GM21515 (cell line): ENCODE measurements around the gene RIN1.
"Not testable (repeated sequence)": the region's sequence is repeated elsewhere in the genome, so short reads cannot be mapped to it uniquely, and the experiment has no call there.

Source experiments
- ATAC-seq: cut with Tn5 transposase; IDR thresholded peaks from one replicate; pipeline ENCODE4 v1.9.1; 2021; ENCODE audit not compliant: unreplicated experiment

RIN1 gene

DNA sequence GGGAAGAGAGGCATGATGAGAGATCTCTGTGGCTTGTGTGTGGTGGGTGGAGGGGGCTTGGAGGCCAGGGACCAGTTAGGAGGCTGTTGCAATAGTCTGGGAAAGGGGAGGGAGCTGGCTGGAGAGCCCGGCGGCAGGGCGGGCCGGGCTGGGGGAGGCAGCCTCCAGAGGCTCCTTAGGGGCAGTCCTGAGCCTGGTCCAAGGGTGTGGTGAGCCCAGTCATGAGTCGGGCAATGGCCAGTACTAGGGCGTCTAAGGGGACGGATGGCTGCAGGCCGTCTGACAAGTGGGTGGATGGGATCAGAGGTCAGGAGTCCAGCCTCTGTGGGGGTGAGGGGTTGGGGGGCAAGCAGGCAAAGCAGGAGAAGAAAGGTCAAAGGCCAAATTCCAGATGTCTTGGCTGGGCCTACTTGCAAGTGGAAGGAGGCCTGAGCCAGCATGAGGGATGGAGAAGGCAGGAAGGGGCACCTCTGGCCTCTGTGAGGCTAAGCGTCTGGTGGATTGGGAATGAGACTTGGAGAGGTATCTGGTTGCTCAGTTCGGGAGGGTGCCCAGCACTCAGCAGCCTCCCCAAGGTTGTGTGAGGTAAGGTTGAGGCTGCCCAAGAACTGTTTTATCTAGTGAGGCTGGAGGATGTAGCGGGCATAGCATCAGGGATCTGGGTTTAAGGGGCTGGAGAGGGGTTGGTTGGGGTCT is 13.4 kb downstream of the RIN1 start:
- ATAC-seq, result no peak

DNA sequence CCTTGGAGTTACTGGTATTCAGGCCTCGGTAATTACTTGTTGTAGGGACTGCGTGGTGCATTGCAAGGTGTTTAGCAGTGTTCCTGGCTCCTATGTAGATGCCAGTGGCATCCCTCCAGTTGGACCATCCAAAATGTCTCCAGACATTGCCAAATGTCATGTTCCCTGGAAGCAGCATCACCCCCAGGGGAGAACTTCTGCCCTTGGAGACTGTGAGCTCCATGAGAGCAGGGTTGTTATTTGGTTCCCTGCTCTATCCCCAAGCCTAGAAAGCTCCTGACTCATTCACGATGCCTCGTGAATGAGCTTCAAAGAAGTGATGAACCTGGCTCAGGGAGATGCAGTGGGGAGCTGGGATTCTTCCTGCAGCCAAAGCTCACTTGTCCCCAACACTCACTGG is 14.6 kb downstream of the RIN1 start:
- no peak for ATAC-seq

DNA sequence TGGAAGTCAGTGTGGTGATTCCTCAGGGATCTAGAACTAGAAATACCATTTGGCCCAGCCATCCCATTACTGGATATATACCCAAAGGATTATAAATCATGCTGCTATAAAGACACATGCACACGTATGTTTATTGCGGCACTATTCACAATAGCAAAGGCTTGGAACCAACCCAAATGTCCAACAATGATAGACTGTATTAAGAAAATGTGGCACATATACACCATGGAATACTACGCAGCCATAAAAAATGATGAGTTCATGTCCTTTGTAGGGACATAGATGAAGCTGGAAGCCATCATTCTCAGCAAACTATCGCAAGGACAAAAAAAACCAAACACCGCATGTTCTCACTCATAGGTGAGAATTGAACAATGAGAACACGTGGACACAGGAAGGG is 15.5 kb downstream of the RIN1 start:
- not testable (repeated sequence) for ATAC-seq

DNA sequence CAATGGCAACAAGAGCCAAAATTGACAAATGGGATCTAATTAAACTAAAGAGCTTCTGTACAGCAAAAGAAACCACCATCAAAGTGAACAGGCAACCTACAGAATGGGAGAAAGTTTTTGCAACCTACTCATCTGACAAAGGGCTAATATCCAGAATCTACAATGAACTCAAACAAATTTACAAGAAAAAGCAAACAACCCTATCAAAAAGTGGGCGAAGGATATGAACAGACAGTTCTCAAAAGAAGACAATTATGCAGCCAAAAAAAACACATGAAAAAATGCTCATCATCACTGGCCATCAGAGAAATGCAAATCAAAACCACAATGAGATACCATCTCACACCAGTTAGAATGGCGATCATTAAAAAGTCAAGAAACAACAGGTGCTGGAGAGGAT is 15.9 kb downstream of the RIN1 start:
- not testable (repeated sequence) for ATAC-seq

DNA sequence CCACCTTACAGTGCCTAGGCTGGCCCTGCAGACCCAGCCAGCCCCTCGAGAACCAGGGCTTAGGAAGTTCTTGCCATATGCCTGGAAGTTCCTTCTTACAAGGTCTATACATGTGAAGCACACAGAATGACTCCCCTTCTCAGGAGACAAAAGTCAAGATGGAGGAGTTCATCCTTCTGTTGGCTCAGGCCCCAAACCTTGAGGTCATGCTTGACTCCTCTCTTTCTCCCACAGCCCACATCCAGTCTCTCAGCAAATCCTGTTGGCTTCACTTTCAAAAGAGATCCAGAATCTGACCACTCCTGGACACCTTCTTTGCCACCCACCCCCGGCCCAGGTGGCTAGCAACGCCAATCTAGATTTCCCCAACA is 17.6 kb downstream of the RIN1 start:
- no peak for ATAC-seq

DNA sequence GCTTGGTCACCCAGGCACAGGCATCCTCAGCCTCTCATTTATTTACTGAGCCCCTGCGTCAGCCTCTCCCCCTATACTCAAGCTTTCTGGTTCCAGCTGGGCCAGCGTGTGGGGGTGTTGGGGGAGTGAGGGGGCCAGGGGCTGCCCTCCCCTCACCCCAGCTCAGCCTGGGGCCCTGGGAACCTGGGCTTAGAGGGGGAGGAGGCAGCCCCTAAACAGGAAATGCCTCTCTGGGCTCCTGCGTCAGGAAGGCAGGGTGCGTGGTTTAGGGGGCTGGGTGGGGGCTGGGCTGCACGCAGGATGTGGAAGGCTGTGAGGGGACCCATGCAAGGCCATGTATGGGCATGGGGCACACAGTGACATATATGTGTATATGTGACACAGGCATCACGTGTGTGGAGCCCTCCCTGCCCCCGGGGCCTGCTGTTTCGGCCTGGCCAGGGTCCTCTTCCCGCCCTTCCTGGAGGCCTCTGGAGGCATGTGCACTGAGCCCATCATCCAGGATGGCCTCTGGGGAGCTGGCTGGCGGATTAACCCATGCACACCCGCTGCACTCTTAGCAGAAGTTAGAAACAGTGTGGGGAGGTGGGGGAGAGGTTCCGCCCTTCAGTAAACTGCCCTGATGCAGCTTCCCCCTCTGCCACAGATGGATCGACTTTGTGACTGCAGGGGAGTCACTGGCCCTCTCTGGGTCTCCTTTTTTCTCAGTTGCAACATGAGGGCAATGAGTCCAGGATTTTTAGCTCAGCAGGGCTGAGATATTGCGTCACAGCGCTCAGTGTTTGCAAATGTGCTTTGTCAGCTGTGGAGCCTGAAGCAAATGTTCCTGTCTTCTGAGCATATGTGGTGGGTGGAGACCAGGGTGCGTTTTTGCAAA is 18.3 kb downstream of the RIN1 start:
- no peak for ATAC-seq

DNA sequence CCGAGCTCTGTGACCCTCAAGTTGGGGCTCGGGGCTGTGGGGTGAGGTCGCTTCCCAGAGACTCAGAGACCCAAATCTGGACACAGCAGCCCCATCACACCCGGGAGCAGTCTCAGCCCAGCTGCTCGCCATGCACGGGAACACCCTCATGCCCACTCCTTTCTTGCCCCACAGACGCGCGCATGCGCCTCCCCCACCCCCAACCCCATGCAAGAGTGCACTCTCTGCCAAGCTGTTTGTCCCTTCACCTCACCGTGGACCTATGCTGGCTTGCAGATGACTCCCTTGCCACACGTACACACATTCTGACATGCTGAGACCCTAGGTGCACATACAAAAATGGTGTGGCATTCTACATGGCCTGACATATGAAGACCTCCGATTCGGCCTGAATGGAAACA is 18.9 kb downstream of the RIN1 start:
- ATAC-seq, result no peak

DNA sequence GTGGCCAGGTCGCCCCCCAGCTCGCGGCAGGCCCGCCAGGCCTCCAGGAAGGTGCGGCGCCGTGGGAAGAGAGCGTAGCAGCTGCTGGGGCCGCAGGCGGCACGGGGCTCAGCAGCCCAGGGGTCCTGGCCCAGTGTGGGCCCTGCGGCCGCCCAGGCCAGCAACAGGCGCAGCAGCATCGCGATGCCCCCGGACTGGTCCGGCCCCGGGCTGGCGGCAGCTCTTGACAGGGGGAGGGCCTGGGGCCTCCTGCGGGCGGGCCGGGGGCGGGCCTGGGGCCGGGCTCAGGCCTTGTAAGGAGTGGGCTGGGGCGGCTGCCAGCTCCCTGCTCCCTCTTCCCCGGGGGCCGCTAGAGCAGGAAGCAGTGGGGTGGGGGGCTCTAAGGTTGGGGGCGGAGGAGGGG is 19.4 kb downstream of the RIN1 start, which contains the start of gene CD248:
Gene CD248 (minus strand): TSS at position 196 of the 403 bp plus-strand sequence. CDS start 17 bp downstream, at position 179.
- no peak for ATAC-seq

DNA sequence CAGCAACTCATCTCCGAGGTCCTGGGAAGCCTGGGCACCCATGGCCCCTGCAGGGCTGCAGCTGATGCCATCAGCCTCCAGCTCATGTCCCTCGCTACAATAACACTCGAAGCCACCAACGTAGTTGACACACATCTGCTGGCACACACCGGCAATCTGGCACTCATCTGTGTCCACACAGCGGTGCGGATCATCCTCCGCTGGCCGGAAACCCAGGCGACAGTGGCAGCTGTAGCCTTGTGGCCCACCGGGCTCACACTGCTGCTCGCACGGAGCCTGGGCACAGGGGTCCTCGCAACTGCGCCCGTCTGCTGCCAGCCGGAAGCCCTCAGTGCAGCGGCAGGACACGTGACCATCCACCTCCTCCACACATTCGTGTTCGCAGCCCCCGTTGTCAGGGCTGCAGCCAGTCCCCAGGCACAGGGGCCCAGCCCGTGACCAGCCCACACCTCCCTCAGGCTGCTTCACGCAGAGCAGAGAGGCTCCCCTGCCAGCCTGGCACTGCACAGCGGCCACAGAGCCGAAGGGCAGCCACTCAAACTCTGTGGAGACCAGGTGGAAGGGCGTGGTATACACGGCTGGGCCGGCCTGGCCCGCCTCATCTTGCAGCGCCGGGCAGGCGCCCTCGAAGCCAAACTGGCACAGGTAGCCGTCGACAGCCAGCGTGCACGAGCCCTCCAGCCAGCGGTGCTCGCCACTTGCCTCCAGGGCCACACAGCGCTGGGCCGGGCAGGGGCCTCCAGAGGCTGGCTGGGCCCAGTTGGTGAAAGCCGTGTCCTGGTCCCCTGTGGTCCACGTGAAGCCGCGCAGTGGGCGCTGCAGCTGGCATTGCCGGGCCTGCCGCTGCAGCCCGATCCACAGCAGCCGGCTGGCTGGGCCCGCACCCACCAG is 20.1 kb downstream of the RIN1 start:
- no peak for ATAC-seq

DNA sequence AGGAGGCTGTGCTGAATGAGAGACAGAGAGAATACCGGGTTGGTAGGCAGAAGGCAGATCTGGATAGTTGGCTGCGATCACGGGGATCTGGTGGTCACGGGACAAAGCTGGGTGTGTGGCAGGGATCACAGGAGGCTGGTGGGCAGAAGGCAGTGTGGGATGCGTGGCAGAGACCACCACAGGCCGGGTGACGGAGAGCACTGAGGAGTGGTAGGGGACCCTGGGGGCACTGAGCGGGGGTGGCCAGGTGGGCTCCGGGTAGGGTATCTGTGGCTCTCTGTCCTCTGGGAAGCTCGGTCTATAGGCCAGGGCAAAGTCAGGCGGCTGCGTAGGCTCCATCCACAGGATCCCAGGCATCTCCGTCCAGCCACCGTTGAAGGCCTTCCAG is 20.7 kb downstream of the RIN1 start:
- ATAC-seq, result no peak

DNA sequence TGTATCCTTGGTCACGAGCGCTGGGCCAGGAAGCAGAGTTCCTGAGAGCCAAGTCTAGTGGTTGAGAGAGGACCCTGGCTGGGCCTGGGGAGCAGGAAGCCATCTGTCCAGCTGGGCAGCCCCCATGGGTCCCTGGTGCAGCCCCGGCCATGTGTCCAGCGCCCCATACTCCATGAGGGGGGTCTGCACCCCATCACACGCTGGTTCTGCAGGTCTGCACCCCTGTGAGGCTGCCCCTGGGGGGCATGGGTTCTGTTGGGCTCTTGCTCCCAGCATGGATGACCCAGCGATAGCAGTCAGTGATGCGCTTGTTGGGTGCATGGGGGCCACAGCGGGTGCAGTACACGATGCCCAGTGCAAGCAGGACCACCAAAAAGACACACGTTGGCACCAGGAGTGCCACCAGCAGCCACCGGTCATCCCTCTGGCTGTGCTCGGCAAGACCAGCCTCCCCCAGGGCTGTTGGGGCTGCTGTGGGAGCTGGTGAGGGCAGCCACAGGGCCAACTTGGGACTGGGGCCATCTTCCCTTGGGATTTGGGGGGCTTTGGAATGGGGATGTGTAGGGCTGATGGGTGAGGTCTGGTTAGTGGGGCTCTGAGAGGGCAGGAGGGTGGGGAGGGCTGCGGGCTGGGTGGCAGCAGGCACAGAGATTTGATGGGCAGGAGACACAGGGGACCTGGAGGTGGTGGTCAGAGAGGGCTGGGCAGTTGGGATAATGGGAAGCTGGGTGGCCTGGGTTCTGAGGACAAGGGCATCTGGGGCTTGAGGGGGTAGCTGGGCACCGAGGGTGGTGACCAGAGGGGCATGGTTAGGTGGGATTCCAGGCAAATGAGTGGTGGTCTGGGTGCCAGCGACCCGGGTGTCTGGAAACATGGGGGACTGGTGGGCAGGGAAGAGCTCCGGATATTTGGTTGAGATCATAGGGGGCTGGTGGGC is 21.4 kb downstream of the RIN1 start:
- no peak for ATAC-seq

DNA sequence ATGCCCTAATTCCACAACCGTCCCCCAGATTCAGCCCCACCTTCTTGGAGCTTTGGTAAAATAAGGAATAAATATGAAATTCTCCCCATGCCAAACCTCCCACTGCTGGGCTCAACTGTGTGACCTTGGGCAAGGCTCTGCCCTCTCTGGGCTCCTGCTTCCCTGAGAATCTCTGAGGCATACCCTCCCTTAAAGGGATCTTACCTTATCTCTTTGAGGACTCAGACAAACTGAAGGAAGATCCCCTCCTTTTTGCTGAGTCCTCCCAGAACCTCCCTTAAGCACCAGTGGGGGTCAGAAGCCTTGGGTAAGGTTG is 22.1 kb downstream of the RIN1 start:
- no peak for ATAC-seq

DNA sequence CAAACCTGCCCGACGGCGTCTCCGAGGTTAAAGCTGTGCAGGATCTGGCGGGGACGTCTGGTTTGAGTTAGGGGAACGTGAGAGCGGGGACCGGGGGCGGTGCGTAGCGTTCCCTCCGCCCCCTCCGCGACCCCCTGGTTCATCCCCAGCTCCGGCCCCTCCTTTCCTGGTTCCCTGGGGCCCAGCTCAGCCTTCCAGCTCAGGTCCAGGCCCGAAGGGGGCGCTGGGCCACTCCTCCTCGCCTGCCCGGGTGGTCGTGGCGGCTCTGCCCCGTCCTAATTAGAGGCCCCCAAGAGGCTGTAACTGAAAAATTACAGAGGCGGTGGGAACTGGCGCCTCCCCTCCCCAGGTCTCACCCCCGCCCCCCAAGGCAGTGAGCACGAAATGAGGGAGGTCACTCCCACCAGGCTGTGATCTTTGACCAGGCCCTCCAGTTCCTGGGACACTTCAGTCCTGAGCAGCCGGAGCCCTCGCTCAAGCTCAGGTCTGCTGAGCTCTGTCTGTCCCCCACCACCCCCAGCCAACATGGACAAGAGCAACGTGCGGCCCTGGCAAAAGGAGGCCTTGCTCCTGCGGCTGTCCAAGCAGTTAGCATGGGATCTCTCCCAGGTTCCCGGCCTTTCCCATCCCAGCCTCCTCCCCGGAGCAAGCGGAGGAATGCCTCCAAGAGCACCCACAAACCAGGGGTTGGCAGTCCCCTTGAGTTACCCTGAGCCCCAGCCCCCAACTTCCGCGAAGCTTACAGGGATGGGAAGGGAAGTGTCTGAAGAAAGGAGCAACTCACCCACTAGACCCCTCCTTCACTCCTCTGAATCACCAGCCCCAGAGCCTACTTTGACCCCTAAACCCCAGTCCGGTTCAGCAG is 22.7 kb downstream of the RIN1 start:
- ATAC-seq, result no peak

DNA sequence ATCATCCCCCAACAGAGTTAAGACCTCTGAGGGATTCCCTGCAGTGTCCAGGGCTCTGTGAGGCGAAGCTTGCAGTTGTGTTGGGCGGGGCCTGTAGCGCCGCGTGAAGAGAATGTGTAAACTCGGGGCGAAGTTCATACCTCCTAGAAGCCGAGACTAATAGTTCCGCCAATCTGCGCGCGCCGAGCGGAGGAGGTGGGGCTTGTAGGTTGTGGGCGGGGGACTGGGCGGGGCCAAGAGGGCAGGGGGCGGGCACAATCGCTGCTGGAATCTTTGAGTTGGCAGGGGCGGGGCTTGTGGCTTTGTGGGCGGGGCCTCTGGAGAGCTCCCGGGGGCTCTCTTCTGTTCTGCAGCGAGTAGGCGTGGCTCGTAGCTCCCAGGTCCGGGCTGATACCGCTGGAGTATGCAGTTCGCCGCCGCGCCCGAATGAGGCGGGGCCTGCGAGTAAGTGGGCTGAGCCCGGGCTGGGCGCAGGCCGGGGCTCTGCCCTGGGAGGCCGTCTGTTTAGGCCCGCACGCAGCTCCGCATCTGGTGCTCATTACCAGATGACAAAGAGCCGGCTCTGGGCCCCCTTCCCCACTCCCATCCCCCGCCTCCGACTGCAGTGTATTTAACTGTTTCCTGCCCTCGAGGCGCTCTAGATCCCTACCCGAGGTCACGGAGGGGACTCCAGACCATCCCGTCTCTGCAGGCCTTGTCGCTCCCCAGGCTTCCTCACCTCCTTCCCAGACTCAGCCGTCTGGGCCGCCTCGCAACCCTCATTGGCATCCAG is 23.5 kb downstream of the RIN1 start:
- peak; percentile 68 for ATAC-seq

DNA sequence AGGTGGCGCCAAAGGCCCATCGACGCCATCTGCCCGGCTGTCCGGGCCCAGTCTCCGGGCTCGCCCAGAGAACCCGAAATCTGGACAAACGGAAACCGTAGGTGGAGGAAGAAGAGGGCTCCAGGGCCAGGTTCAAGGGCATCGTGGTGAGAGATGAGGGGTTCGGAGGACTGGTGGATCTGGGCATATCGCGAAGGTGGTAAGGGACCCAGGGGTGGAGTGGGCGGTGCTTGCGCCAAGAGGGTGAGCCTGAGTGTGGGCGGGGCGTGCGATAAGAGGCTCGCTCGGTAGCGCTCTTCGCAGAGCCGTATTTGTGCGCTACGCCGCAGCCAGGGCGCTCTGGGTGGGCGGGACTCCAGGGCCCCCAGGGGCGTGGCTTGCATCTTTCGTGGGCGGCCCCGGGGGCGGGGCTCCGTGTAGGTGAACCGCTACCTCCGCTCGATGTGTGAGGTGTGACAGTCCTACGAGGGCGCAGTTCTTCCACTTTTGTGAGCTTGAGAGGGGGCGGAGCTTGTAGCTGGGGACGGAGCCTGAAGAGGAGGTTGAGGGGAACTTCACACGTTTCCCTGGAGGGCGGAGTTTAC is 24.2 kb downstream of the RIN1 start:
- ATAC-seq, result peak; percentile 55

DNA sequence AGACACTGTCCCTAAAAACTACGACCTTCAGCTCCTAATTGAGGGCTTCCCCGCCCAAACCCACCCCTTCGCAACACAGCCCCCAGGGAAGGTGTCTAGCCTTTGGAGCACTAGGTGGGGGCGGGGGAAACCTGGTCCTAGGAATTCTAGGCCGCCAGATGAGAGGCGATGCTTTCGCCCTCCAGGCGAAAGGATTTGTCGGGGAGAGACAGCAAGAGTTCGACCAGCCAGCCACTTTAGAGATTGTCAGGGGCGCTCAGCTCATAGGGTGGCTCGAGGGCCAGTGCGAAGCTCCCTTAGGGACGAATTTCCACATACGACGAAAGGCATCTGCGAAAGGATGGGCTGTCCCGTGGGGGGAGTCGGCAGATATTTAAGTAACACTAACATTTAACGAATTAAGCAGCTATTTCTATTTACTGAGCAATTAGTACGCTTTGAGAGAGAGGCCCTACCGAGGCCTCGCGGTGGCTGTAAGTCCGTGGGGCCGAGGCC is 24.7 kb downstream of the RIN1 start:
- no peak for ATAC-seq

DNA sequence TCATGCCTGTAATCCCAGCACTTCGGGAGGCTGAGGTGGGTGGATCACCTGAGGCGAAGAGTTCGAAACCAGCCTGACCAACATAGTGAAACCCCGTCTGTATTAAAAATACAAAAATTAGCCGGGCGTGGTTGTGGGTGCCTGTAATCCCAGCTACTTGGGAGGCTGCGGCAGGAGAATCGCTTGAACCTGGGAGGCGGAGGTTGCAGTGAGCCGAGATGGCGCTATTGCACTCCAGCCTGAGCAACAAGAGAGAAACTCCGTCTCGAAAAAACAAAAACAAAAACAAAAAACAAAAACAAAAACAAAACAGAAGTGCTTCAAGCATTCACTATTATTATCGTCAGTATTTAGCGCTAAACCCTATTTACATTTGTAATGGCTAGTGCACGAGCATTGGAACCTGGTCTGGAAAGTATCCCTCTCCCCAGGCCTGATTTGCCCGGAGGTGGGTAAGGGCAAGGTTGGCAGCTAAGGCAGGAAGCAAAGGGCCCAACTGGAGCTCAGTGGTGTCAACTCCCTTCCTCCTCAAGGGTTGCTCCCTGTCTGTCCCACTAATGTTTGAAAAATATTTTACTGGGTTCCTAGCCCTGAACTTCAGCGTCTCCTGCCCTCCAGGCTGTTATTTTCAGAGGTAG is 25.3 kb downstream of the RIN1 start:
- ATAC-seq, result not testable (repeated sequence)

DNA sequence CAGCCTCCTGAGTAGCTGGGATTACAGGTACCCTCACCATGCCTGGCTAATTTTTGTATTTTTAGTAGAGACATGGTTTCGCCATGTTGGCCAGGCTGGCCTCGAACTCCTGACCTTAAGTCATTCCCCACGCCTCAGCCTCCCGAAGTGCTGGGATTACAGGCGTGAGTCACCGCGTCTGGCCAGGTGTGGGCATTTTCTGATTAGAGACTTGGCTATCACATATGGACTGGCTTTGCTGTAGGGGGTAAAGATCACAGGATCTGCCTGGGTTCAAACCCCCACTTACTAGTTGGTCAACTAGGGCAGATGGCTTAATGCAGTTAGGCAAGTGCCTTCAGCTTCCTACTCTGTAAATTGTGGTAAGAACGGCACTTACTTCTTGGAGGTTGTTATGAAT is 25.9 kb downstream of the RIN1 start:
- ATAC-seq, result no peak
